Fibroblast of mammary gland (primary cell): Measurements from ENCODE around the gene LARGE1.

Source experiments
- DNase-seq: peaks from one replicate; pipeline ENCODE4 v3.0.0-alpha.2; 2010; ENCODE audit warnings: low read depth
- H3K4me3 ChIP-seq: 2 replicates; pipeline ENCODE4 v1.5.1; 2011; ENCODE audit warnings: low read depth, mild to moderate bottlenecking, low read length, moderate library complexity; ENCODE audit not compliant: control insufficient read depth
- CTCF ChIP-seq: conservative IDR thresholded peaks from 2 replicates; pipeline ENCODE4 v1.5.1; 2011; ENCODE audit warnings: low read depth, low read length, inconsistent platforms; ENCODE audit not compliant: control insufficient read depth, insufficient read depth

The LARGE1 gene

GRCh38 chr22:33635766-33636165 is 284.5 kb downstream of the LARGE1 start:
- DNase-seq: no peak
- H3K4me3 ChIP-seq: no peak overlapping the region
- no peak for TF ChIP-seq CTCF

- TF ChIP-seq CTCF: no peak
- no peak overlapping the region for H3K4me3 ChIP-seq
- DNase-seq: no peak
Measured at GRCh38 chr22:33631777-33632176, 288.5 kb downstream of the LARGE1 start.

- no peak for TF ChIP-seq CTCF
- H3K4me3 ChIP-seq: no peak overlapping the region
- DNase-seq: no peak
Measured at GRCh38 chr22:33625959-33626358, 294.3 kb downstream of the LARGE1 start.

GRCh38 chr22:33620085-33620484 is 300.2 kb downstream of the LARGE1 start:
- TF ChIP-seq CTCF: no peak
- H3K4me3 ChIP-seq: no peak overlapping the region

GRCh38 chr22:33606504-33606903 is 313.8 kb downstream of the LARGE1 start:
- TF ChIP-seq CTCF: no peak
- no peak for DNase-seq
- no peak overlapping the region for H3K4me3 ChIP-seq

More at GRCh38 chr22:33620085-33620484, 300.2 kb downstream of the LARGE1 start:
- no peak for DNase-seq

- no peak for TF ChIP-seq CTCF
- H3K4me3 ChIP-seq: no peak overlapping the region
- DNase-seq: no peak
Measured at GRCh38 chr22:33605666-33606065, 314.6 kb downstream of the LARGE1 start.

GRCh38 chr22:33605221-33605620 is 315.1 kb downstream of the LARGE1 start:
- peak; percentile 33 for DNase-seq
- no peak overlapping the region for H3K4me3 ChIP-seq
- no peak for TF ChIP-seq CTCF
